H9 (cell line): ENCODE results near the gene HMGN4. TPM values are rescaled to one million over a fixed set of nuclear protein-coding genes. Genes with fewer than 3 reads are reported as not detected.

Experiments used
- DNase-seq: peaks from one replicate; pipeline ENCODE4 v3.0.0-alpha.2; 2017
- H2AFZ ChIP-seq: one replicate; pipeline ENCODE4 v1.6.1; 2013; ENCODE audit warnings: mild to moderate bottlenecking, low read length, control low read depth, moderate library complexity
- H2AK5ac ChIP-seq: 2 replicates; pipeline ENCODE4 v1.6.1; 2013; ENCODE audit warnings: low read length, control low read depth, mixed read lengths; ENCODE audit not compliant: insufficient read length
- H2BK120ac ChIP-seq: one replicate; pipeline ENCODE4 v1.6.1; 2013; ENCODE audit warnings: low read depth, mild to moderate bottlenecking, low read length, control low read depth, inconsistent platforms; ENCODE audit not compliant: poor library complexity, severe bottlenecking
- H2BK12ac ChIP-seq: 2 replicates; pipeline ENCODE4 v1.6.1; 2013; ENCODE audit warnings: low read length, control low read depth, mixed read lengths, low read depth; ENCODE audit not compliant: insufficient read length
- H2BK15ac ChIP-seq: 2 replicates; pipeline ENCODE4 v1.6.1; 2013; ENCODE audit warnings: low read depth, low read length, control low read depth
- H2BK20ac ChIP-seq: one replicate; pipeline ENCODE4 v1.6.1; 2013; ENCODE audit warnings: low read depth, mild to moderate bottlenecking, low read length, control low read depth, inconsistent platforms; ENCODE audit not compliant: poor library complexity, severe bottlenecking
- H2BK5ac ChIP-seq: 2 replicates; pipeline ENCODE4 v1.6.1; 2013; ENCODE audit warnings: low read length, control low read depth, mixed read lengths; ENCODE audit not compliant: insufficient read length
- H3K14ac ChIP-seq: 2 replicates; pipeline ENCODE4 v1.6.1; 2013; ENCODE audit warnings: low read length, control low read depth; ENCODE audit not compliant: insufficient read depth
- H3K18ac ChIP-seq: 2 replicates; pipeline ENCODE4 v1.6.1; 2013; ENCODE audit warnings: low read depth, mild to moderate bottlenecking, mixed read lengths, low read length, control low read depth; ENCODE audit not compliant: insufficient read length
- H3K23ac ChIP-seq: 2 replicates; pipeline ENCODE4 v1.6.1; 2013; ENCODE audit warnings: low read length, control low read depth, mixed read lengths, low read depth; ENCODE audit not compliant: insufficient read length
- H3K23me2 ChIP-seq: 2 replicates; pipeline ENCODE4 v1.6.1; 2013; ENCODE audit warnings: low read depth, mild to moderate bottlenecking, mixed read lengths, low read length, control low read depth; ENCODE audit not compliant: insufficient read length, poor library complexity, severe bottlenecking
- H3K27ac ChIP-seq: 2 replicates; pipeline ENCODE4 v1.5.1; 2013; ENCODE audit warnings: low read length, control low read depth, mixed read lengths, low read depth; ENCODE audit not compliant: insufficient read length
- H3K27me3 ChIP-seq: 2 replicates; pipeline ENCODE4 v1.6.1; 2013; ENCODE audit warnings: low read length, control low read depth, inconsistent platforms; ENCODE audit not compliant: insufficient read depth
- H3K4ac ChIP-seq: 2 replicates; pipeline ENCODE4 v1.6.1; 2013; ENCODE audit warnings: low read depth, mild to moderate bottlenecking, control low read depth, inconsistent platforms, low read length, moderate library complexity
- H3K4me1 ChIP-seq: 2 replicates; pipeline ENCODE4 v1.6.1; 2013; ENCODE audit warnings: low read length, control low read depth, inconsistent platforms; ENCODE audit not compliant: insufficient read depth
- H3K4me2 ChIP-seq: 2 replicates; pipeline ENCODE4 v1.6.1; 2013; ENCODE audit warnings: low read length, control low read depth, mixed read lengths; ENCODE audit not compliant: insufficient read length, insufficient read depth
- H3K56ac ChIP-seq: 2 replicates; pipeline ENCODE4 v1.6.1; 2013; ENCODE audit warnings: low read depth, mild to moderate bottlenecking, mixed read lengths, low read length, control low read depth; ENCODE audit not compliant: insufficient read length
- H3K79me1 ChIP-seq: 2 replicates; pipeline ENCODE4 v1.6.1; 2013; ENCODE audit warnings: low read depth, mild to moderate bottlenecking, moderate library complexity, low read length, control low read depth, inconsistent platforms; ENCODE audit not compliant: insufficient read depth, poor library complexity, severe bottlenecking
- H3K79me2 ChIP-seq: 2 replicates; pipeline ENCODE4 v1.6.1; 2013; ENCODE audit warnings: low read length, control low read depth, inconsistent platforms; ENCODE audit not compliant: insufficient read depth
- H3K9ac ChIP-seq: 2 replicates; pipeline ENCODE4 v1.6.1; 2013; ENCODE audit warnings: low read length, control low read depth, mixed read lengths; ENCODE audit not compliant: insufficient read length; ENCODE audit errors: extremely low read depth
- H3K9me3 ChIP-seq: one replicate; pipeline ENCODE4 v1.6.1; 2013; ENCODE audit warnings: low read depth, low read length, inconsistent platforms; ENCODE audit not compliant: control insufficient read depth
- H3T11ph ChIP-seq: one replicate; pipeline ENCODE4 v1.6.1; 2013; ENCODE audit warnings: mild to moderate bottlenecking, low read length, control low read depth, inconsistent platforms
- H4K20me1 ChIP-seq: one replicate; pipeline ENCODE4 v1.6.1; 2013; ENCODE audit not compliant: control insufficient read depth, insufficient read length, insufficient read depth
- H4K5ac ChIP-seq: 2 replicates; pipeline ENCODE4 v1.6.1; 2013; ENCODE audit warnings: low read depth, mild to moderate bottlenecking, mixed read lengths, low read length, control low read depth; ENCODE audit not compliant: insufficient read length
- H4K8ac ChIP-seq: replicated peaks from 2 replicates; pipeline ENCODE4 v1.6.1; 2013; ENCODE audit warnings: low read length, control low read depth, mixed read lengths, low read depth; ENCODE audit not compliant: insufficient read length
- H4K91ac ChIP-seq: 2 replicates; pipeline ENCODE4 v1.6.1; 2013; ENCODE audit warnings: low read depth, mild to moderate bottlenecking, moderate library complexity, mixed read lengths, low read length, control low read depth; ENCODE audit not compliant: insufficient read length
- H3K27ac Mint-ChIP-seq, 3 experiments: 2 replicates in 2 of 3; 3 replicates in 1 of 3; pipeline ENCODE4 v1.8.0; 2020 to 2021; ENCODE audit warnings: mixed read lengths in 3 of 3, mild to moderate bottlenecking in 1 of 3, moderate library complexity in 1 of 3
- H3K27me3 Mint-ChIP-seq: 2 replicates; pipeline ENCODE4 v1.8.0; 2021; ENCODE audit warnings: low read depth, mild to moderate bottlenecking, moderate library complexity, mixed read lengths
- H3K36me3 Mint-ChIP-seq, 3 experiments: 2 replicates in 2 of 3; 3 replicates in 1 of 3; pipeline ENCODE4 v1.8.0; 2020 to 2021; ENCODE audit warnings: low read depth in 3 of 3, mixed read lengths in 3 of 3; ENCODE audit not compliant: insufficient read depth in 1 of 3
- H3K4me1 Mint-ChIP-seq, 2 experiments: 2 replicates each; pipeline ENCODE4 v1.8.0; 2020; ENCODE audit warnings: mixed read lengths in 2 of 2
- H3K4me3 Mint-ChIP-seq, 2 experiments: 2 replicates in 1 of 2; 3 replicates in 1 of 2; pipeline ENCODE4 v1.8.0; 2020 to 2021; ENCODE audit warnings: mild to moderate bottlenecking in 2 of 2, mixed read lengths in 2 of 2, moderate library complexity in 1 of 2
- H3K9me3 Mint-ChIP-seq, 2 experiments: 2 replicates in 1 of 2; 3 replicates in 1 of 2; pipeline ENCODE4 v1.8.0; 2020; ENCODE audit warnings: mild to moderate bottlenecking in 2 of 2, mixed read lengths in 2 of 2, moderate library complexity in 1 of 2
- CTCF ChIP-seq: fragments of 200-600 bp; sonication (generic); conservative IDR thresholded peaks from 3 replicates; pipeline ENCODE4 v1.8.0; 2021; ENCODE audit warnings: antibody characterized with exemption, mild to moderate bottlenecking
- WGBS: extraction: QIAGEN DNeasy Blood & Tissue Kit; methylation state at CpG from one replicate; pipeline ENCODE4 v1.1.7; 2013; ENCODE audit warnings: missing lambda C conversion rate, low lambda C conversion rate, mixed read lengths; ENCODE audit not compliant: insufficient read length; ENCODE audit errors: extremely low coverage; 5-methylcytosine and 5-hydroxymethylcytosine counted together
- total RNA-seq: library from RNA; stranded (reverse); gene quantifications from 2 replicates; pipeline ENCODE4 v1.2.1, GENCODE V29; 2021

Gene HMGN4
- total RNA-seq, 1 experiment from 2014 or later: 50.4 TPM

GRCh38 chr6:26516481-26517427 is 21.4 kb upstream of the HMGN4 start:
- H3K4me1 Mint-ChIP-seq: peaks cover 7 to 8% of the 10 kb centered on the region in 2 experiments
- Histone ChIP-seq H4K8ac (no peak overlapping the region), H4K91ac (no peak overlapping the region), H2BK15ac (no peak overlapping the region), H3K18ac (no peak overlapping the region), H4K5ac (no peak overlapping the region), H3K4me1 (no peaks in the 10 kb centered on the region), H3K4me2 (no peak overlapping the region), H3K79me1 (no peaks in the 10 kb centered on the region), H2BK12ac (no peak overlapping the region), H3K9me3 (no peaks in the 10 kb centered on the region), H2BK20ac (no peak overlapping the region), H3K4ac (no peak overlapping the region), H3K9ac (no peak overlapping the region), H3K23ac (no peak overlapping the region), H3K14ac (no peak overlapping the region), H3K79me2 (no peaks in the 10 kb centered on the region), H2AK5ac (no peak overlapping the region), H2BK5ac (no peak overlapping the region), H3K23me2 (peaks cover 5% of the 10 kb centered on the region), H3K56ac (no peak overlapping the region), H3K27me3 (no peaks in the 10 kb centered on the region), H3K27ac (no peak overlapping the region), H2AFZ (no peak overlapping the region), H4K20me1 (no peaks in the 10 kb centered on the region), H2BK120ac (no peak overlapping the region), H3T11ph (no peak overlapping the region)
- DNase-seq: no peak
- no peak for TF ChIP-seq CTCF
- no peak overlapping the region for H3K27ac Mint-ChIP-seq
- H3K36me3 Mint-ChIP-seq: no peaks in the 10 kb centered on the region; a peak in 1 of 7 replicates
- H3K27me3 Mint-ChIP-seq: peaks cover 2% of the 10 kb centered on the region
- WGBS: no CpG with 5 or more reads among the region's 9 CpGs
- H3K9me3 Mint-ChIP-seq: no peaks in the 10 kb centered on the region; a peak in 1 of 5 replicates
- H3K4me3 Mint-ChIP-seq: no peak overlapping the region
